Lung (tissue), 12 donors: ENCODE data around the gene INPP1. TPM values are rescaled to one million over a fixed set of nuclear protein-coding genes. Genes with fewer than 3 reads are reported as not detected.

ENCODE experiments used
- ATAC-seq: fragments of 200-7000 bp; cut with Tn5 transposase; one replicate; pipeline ENCODE4 v1.9.1; 2020; ENCODE audit warnings: moderate number of reproducible peaks; ENCODE audit not compliant: insufficient read depth, low FRiP score
- DNase-seq, 3 donors: peaks; one replicate each; pipeline ENCODE4 v3.0.0-alpha.2; 2013 to 2017
- H3K27ac ChIP-seq, 2 donors: one replicate each; pipeline ENCODE4 v1.5.1; 2013; ENCODE audit warnings: mild to moderate bottlenecking in 2 of 2, moderate library complexity in 2 of 2, control low read depth in 1 of 2, inconsistent platforms in 1 of 2, low read depth in 1 of 2, low read length in 1 of 2
- H3K27me3 ChIP-seq, 3 donors: one replicate each; pipeline ENCODE4 v1.5.1; 2013; ENCODE audit warnings: low read length in 2 of 3; ENCODE audit not compliant: control insufficient read depth in 3 of 3, insufficient read depth in 3 of 3
- H3K36me3 ChIP-seq, 4 donors: one replicate each; pipeline ENCODE4 v1.5.1; 2013; ENCODE audit warnings: low read length in 4 of 4, mild to moderate bottlenecking in 1 of 4, moderate library complexity in 1 of 4; ENCODE audit not compliant: control insufficient read depth in 4 of 4, insufficient read depth in 4 of 4
- H3K4me1 ChIP-seq, 5 donors: one replicate each; pipeline ENCODE4 v1.5.1; 2013; ENCODE audit warnings: low read length in 5 of 5, mild to moderate bottlenecking in 2 of 5, moderate library complexity in 1 of 5; ENCODE audit not compliant: control insufficient read depth in 5 of 5, insufficient read depth in 5 of 5
- H3K4me3 ChIP-seq: one replicate; pipeline ENCODE4 v1.5.1; 2013; ENCODE audit warnings: mild to moderate bottlenecking, control low read depth, moderate library complexity
- H3K9ac ChIP-seq, 2 donors: one replicate each; pipeline ENCODE4 v1.5.1; 2013; ENCODE audit warnings: low read length in 2 of 2, control low read depth in 1 of 2; ENCODE audit not compliant: insufficient read depth in 1 of 2
- H3K9me3 ChIP-seq, 4 donors: one replicate each; pipeline ENCODE4 v1.5.1; 2013; ENCODE audit warnings: low read length in 3 of 4, mild to moderate bottlenecking in 1 of 4, moderate library complexity in 1 of 4; ENCODE audit not compliant: control insufficient read depth in 4 of 4, insufficient read depth in 3 of 4
- WGBS, 2 donors: extraction: QIAGEN DNeasy Blood & Tissue Kit; methylation state at CpG; one replicate each; pipeline ENCODE4 v1.1.7; 2013; 5-methylcytosine and 5-hydroxymethylcytosine counted together
- polyA plus RNA-seq, 2 donors: library from polyadenylated mRNA; stranded (reverse); fragments of 200-250 nt; gene quantifications; one replicate each; pipeline ENCODE4 v1.2.1, GENCODE V29; 2013
- total RNA-seq, 2 donors: library from RNA; depleted of rRNA in 1 of 2; stranded (reverse); fragments of >200 nt in 1 of 2; gene quantifications; one replicate each; pipeline ENCODE4 v1.2.1, GENCODE V29; 2014 to 2021
- TF ChIP-seq, protein P1 (sequence below): IDR thresholded peaks from 2 replicates; pipeline ENCODE4 v1.5.1; 2012; ENCODE audit warnings: mild to moderate bottlenecking; ENCODE audit errors: control extremely low read depth, extremely low read depth
- donor health status: control.
- donor health status: control.
- donor health status: Bipolar disorder and iron deficiency.
- donor health status: healthy.
- donor health status: DM: yes; HTN: yes; CAD: no.

Gene INPP1
- total and polyA plus RNA-seq, 4 donors, result 15.7 to 26.7 (median 18.5) TPM

DNA sequence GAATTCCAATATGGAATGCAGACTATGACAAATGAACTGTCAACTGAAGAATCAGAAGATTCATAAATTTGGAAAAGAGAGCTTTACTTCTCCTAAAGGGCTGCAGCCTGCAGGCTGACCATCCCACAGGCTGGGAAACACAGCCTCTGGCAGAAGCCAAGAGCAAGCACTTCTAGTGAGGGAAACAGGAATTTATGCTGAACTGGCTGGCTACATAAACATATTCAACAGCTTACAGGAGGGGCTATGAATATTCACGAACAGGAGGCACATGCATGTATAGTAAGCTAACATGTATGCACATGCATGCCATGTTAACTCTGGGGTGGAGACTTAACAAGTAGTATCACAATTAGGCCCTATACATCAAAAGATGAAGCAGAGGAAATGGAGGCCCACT lies 41.3 kb upstream of the INPP1 start:
- Histone ChIP-seq H3K9ac (no peak overlapping the region), H3K9me3 (peaks cover 0 to 3% (median 0%) of the 10 kb centered on the region in 4 donors), H3K27ac (no peak overlapping the region), H3K4me3 (no peak overlapping the region), H3K27me3 (no peaks in the 10 kb centered on the region), H3K36me3 (peaks cover 5 to 16% (median 8%) of the 10 kb centered on the region in 4 donors), H3K4me1 (peaks cover 0 to 4% (median 0%) of the 10 kb centered on the region in 5 donors)
- TF ChIP-seq, protein P1, sequence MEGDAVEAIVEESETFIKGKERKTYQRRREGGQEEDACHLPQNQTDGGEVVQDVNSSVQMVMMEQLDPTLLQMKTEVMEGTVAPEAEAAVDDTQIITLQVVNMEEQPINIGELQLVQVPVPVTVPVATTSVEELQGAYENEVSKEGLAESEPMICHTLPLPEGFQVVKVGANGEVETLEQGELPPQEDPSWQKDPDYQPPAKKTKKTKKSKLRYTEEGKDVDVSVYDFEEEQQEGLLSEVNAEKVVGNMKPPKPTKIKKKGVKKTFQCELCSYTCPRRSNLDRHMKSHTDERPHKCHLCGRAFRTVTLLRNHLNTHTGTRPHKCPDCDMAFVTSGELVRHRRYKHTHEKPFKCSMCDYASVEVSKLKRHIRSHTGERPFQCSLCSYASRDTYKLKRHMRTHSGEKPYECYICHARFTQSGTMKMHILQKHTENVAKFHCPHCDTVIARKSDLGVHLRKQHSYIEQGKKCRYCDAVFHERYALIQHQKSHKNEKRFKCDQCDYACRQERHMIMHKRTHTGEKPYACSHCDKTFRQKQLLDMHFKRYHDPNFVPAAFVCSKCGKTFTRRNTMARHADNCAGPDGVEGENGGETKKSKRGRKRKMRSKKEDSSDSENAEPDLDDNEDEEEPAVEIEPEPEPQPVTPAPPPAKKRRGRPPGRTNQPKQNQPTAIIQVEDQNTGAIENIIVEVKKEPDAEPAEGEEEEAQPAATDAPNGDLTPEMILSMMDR, result no peak
- WGBS, 2 donors, result 97 to 100% methylated on average over 1 of the region's 1 CpG
- no peak for ATAC-seq
- DNase-seq, result no peak

DNA sequence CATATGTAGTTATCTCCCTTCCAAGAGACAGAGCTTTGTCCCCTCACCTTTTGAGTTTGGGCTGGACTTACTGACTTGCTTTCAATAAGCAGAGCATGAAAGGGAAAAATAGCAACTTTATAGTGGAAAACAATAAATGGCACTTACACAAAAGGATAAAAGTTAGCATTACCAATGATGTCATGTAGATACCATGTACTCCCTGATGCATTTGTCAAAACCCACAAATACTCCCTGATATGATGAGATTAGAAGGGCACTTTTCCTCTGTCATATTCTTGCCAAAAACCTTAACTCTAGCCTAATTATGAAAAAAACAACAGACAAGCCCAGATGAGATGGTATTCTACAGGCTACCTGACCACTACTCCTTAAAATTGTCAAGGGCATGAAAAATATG lies 39.7 kb upstream of the INPP1 start:
- TF ChIP-seq, protein P1, result no peak
- no peaks in the 10 kb centered on the region for H3K27me3 ChIP-seq
- ATAC-seq (no peak), DNase-seq (no peak)
- no peak overlapping the region for H3K4me3 ChIP-seq
- peaks cover 6 to 17% (median 9%) of the 10 kb centered on the region in 4 donors for H3K36me3 ChIP-seq
- H3K27ac ChIP-seq, result no peak overlapping the region
- no peak overlapping the region for H3K9ac ChIP-seq
- H3K4me1 ChIP-seq, result peaks cover 0 to 4% (median 0%) of the 10 kb centered on the region in 5 donors
- H3K9me3 ChIP-seq, result peaks cover 0 to 4% (median 0%) of the 10 kb centered on the region in 4 donors

DNA sequence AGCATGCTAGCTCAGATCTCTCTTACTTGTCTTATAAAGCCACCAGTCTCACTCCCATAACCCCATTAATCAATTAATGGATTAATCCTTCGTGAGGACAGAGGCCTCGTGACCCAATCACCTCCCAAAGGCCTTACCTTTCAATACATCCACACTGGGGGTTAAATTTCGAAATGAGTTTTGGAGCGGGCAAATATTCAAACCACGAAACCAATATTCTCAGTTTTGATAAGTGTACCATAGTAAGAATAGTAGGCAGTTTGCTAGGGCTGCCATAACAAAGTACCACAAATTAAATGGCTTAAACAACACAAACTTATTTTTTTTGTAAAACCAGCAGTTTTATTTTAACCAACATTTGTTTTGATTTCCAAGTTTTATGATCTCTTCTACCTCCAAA lies 39.0 kb upstream of the INPP1 start:
- no peaks in the 10 kb centered on the region for H3K27me3 ChIP-seq
- H3K27ac ChIP-seq, result no peak overlapping the region
- no peak overlapping the region for H3K9ac ChIP-seq
- H3K9me3 ChIP-seq, result peaks cover 0 to 5% (median 0%) of the 10 kb centered on the region in 4 donors
- DNase-seq (no peak), ATAC-seq (no peak)
- H3K4me1 ChIP-seq, result peaks cover 0 to 4% (median 0%) of the 10 kb centered on the region in 5 donors
- no peak overlapping the region for H3K4me3 ChIP-seq
- TF ChIP-seq, protein P1, result no peak
- H3K36me3 ChIP-seq, result peaks cover 6 to 17% (median 9%) of the 10 kb centered on the region in 4 donors
- 90 to 94% methylated on average over 5 of the region's 5 CpGs for WGBS, 2 donors

DNA sequence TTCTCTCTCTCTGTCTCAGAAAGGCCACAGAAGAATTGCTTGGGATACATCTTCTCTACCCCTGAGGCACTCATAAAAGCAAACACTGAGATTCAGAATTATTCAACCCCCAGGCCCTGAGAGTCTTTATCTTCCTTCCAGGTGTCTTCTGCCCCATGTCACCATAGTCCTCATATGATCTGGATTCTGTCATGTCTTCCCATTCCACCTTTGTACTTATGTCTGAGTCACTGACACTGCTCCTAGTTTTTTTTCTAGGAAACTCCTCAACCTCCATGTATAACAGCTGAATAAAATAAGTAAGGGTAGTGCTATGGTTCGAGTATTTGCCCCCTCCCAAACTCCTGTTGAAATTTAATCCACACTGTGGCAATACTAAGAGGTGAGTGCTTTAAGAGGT lies 35.4 kb upstream of the INPP1 start:
- ATAC-seq, result no peak
- Histone ChIP-seq H3K27me3 (no peaks in the 10 kb centered on the region), H3K9ac (no peak overlapping the region), H3K4me3 (no peak overlapping the region), H3K9me3 (peaks cover 0 to 2% (median 0%) of the 10 kb centered on the region in 4 donors), H3K36me3 (peaks cover 3 to 13% (median 7%) of the 10 kb centered on the region in 4 donors), H3K4me1 (no peaks in the 10 kb centered on the region), H3K27ac (no peak overlapping the region)
- DNase-seq, result no peak
- WGBS, 2 donors, result 95 to 97% methylated on average over 1 of the region's 1 CpG
- TF ChIP-seq, protein P1, result no peak
